A549 (cell line): ENCODE measurements around the gene SLC12A7.

Experiments used
- NR3C1 ChIP-seq: fragments of >200 bp; sonication (Bioruptor Twin); formaldehyde crosslinking; IDR thresholded peaks from 3 replicates; pipeline ENCODE4 v1.6.1; 2017
- POLR2A ChIP-seq: IDR thresholded peaks from 2 replicates; pipeline ENCODE4 v1.6.1; 2012; ENCODE audit warnings: mild to moderate bottlenecking, low read length
- RFX5 ChIP-seq: fragments of 450-650 bp; IDR thresholded peaks from 2 replicates; pipeline ENCODE4 v1.7.1; 2014; ENCODE audit warnings: antibody characterized with exemption, mild to moderate bottlenecking, moderate library complexity
- TF ChIP-seq, protein P1 (sequence below): fragments of >200 bp; sonication (Bioruptor Twin); formaldehyde crosslinking; IDR thresholded peaks from 3 replicates; pipeline ENCODE4 v1.5.1; 2016
- TF ChIP-seq, protein P2 (sequence below): fragments of 450-650 bp; IDR thresholded peaks from 2 replicates; pipeline ENCODE4 v1.6.1; 2014; ENCODE audit warnings: antibody characterized with exemption

DNA sequence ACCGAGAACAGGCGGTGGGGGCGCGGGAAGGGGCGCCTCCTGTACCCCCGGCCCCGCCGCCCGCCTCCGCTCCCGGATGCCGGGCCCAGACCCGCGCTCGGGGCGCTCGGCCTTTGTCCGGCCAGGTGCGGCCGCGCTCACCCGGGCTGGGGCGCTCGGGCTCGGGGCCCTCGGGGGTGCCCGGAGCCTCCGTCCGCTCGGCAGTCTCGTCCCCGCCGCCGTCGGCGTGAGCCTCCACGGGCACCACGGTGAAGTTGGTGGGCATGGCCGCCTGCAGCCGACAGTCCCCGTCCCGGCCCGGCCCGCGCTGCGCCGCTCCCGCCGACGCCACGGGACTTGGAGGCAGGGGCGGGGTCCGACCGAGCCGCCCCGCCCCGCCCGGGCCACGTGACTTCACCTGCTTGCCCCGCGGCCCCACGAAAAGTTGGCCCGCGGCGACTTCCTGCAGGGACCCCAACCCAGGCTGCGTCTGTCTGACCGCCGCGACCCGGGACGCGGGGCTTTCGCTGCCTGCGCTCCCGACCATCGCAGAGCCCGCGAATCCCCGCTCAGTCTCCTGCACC is at the start of gene SLC12A7:
- TF ChIP-seq, protein P1, sequence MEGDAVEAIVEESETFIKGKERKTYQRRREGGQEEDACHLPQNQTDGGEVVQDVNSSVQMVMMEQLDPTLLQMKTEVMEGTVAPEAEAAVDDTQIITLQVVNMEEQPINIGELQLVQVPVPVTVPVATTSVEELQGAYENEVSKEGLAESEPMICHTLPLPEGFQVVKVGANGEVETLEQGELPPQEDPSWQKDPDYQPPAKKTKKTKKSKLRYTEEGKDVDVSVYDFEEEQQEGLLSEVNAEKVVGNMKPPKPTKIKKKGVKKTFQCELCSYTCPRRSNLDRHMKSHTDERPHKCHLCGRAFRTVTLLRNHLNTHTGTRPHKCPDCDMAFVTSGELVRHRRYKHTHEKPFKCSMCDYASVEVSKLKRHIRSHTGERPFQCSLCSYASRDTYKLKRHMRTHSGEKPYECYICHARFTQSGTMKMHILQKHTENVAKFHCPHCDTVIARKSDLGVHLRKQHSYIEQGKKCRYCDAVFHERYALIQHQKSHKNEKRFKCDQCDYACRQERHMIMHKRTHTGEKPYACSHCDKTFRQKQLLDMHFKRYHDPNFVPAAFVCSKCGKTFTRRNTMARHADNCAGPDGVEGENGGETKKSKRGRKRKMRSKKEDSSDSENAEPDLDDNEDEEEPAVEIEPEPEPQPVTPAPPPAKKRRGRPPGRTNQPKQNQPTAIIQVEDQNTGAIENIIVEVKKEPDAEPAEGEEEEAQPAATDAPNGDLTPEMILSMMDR = no peak
- TF ChIP-seq RFX5 = no peak
- TF ChIP-seq POLR2A = peak; percentile 94
- TF ChIP-seq NR3C1 = no peak
- TF ChIP-seq, protein P2, sequence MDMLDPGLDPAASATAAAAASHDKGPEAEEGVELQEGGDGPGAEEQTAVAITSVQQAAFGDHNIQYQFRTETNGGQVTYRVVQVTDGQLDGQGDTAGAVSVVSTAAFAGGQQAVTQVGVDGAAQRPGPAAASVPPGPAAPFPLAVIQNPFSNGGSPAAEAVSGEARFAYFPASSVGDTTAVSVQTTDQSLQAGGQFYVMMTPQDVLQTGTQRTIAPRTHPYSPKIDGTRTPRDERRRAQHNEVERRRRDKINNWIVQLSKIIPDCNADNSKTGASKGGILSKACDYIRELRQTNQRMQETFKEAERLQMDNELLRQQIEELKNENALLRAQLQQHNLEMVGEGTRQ = peak; percentile 78
